ENCODE data around the gene ECT2L.

ECT2L gene

DNA sequence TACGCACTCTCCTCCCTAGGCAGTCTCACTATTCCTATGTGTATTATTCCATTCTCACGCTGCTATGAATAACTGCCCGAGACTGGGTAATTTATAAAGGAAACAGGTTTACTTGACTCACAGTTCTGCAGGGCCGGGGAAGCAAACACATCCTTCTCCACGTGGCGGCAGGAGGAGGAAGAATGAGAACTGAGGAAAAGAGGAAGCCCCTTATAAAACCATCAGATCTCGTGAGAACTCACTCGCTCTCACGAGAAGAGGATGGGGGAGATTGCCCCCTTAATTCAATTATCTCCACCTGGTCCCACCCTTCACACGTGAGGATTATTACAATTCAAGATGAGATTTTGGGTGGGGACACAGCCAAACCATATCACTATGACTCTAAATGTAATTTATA lies 61.9 kb downstream of the ECT2L start:
- no peak for DNase-seq (ENCODE audit: low read depth)

DNA sequence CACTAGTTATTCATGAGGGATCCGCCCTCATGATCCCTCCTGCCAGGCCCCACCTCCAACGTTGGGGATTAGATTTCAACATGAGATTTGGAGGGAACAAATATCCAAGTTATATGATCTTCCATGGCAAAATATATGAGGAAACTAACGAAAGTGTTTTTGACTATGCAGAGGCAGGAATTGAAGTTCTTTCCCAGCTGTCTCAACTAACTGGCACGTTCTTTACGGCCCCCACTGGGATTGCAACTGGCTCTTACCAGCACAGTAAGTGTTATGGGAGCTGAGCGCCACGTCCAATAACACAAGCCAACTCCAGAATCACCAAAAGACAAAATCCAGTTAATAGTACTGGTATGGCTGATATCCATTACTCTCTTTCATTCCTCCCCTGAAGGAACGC lies 66.6 kb downstream of the ECT2L start:
- no peak for DNase-seq (ENCODE audit: low read depth)

DNA sequence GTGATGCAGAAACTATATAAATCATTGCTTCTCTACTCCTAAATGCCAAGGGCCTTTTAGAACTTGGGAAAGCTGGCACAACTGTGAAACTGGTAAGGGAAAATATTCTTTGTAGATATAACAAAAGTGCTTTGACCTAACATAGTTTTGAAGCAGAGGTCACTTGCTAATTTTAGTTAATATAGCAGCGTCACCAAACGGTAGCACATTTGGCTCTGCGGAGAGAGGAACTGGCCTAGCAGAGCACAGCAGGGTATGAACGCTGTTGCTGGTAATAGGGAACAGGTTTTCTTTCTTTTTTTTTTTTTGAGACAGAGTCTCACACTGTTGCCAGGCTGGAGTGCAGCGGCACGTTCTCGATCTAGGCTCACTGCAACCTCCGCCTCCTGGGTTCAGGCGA lies 67.4 kb downstream of the ECT2L start:
- no peak for DNase-seq (ENCODE audit: low read depth)

DNA sequence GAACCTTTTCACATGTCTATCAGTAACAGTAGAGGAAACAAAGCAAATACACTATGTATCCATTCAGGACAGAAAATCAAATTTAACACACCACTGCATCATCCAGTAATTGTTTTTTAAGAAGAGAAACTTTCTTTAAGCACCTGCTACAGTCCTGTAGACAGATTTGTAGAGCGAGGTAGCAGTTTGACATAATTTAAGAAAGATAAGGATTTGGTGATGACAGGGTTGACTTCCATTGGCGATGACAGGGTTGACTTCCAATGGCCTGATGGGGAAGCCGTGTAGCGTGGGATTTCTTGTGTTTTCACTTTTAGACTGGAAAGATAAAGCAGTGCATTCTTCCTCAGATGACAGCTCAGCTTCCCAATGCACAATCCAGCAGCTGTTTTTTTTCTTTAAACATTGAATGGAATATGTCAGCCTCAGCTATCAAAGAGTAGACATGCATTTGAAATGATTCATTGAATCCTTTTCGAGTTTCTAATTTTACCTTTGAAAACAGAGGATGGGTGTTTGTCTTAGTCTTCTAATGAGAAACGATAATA lies 68.5 kb downstream of the ECT2L start:
- no peak for DNase-seq (ENCODE audit: low read depth)

DNA sequence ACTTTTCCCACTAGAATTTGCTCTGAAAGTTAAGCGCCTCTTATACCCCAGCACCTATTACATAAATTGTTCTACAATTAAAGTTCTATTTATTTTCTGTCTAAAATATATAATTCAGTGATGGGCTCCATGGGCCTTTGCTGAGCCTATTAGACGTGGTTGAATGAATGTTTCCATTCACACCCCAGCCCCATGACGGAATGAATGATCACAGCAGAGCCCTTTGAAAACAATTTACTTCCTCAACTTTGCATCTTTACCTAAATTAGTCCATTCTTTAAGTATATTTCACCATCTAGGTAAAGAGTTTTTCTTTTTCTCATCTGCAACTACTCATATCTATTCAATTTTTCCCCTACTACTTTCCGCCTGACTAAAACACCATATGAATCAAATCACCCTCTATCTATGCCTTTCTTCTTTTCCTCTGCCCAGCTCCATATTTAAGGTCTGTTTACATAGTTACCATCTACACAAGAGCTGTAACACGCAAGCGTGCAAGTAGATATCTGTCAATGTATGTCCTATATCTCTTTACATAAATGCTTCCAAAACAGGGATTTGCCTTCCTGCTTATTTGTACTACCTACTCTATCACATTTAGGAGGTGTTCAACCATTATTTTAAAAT lies 69.7 kb downstream of the ECT2L start:
- no peak for DNase-seq (ENCODE audit: low read depth)

DNA sequence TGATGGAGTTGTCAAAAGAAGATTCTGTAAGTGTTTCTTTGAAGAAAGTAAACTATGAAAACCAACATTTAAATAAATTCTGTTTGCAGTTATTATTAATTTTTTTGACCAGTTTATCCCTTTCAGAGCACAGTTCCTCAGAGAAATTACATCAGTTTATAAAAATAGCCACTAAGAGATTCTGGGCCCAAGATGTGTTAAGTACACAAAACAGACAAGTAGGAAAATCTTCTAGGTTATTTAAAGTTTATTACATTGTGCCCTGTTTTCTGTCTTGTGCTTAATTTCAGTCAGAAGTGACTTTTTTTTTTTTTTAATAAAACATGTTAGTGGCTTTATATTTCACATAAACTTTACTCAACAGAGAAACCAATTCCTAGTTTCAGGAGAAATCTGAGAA lies 72.3 kb downstream of the ECT2L start:
- no peak for DNase-seq (ENCODE audit: low read depth)

DNA sequence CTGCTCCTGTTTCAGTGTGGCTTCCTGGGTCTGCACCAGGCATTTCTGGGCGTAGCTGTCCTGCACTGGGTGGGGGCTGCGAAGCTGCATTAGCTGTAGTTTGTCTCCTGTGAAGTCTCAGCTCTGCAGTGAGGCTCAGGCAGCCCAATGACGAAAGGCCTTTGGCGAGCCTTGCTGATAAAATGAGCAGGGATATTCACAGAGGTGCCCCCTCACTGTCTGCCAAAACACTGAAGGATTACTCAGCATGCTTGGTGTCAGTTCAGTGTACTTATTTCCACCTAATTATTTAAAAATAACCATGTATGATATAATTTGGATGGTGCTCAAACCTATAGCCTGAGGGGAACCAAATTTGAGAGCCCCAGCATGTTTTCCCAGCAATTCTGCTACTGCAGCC lies 73.5 kb downstream of the ECT2L start:
- DNase-seq (ENCODE audit: low read depth), result no peak

DNA sequence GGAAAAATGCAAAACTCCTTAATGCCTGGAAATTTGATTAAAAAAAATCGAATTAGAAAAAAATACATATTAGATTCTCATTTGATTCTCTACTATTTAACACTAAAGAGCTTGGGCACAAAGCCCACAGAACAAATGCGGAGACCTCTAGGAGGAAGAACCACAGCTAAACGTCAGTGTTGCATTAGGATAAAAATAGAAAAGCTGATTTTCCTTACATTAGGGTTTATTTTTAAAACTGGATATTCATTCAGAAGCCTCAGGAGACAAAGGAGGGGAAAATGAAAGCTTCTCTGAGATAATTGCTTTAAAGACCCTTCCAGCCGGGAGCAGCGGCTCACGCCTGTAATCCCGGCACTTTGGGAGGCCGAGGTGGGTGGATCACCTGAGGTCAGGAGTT lies 77.3 kb downstream of the ECT2L start:
- no peak for DNase-seq (ENCODE audit: low read depth)

DNA sequence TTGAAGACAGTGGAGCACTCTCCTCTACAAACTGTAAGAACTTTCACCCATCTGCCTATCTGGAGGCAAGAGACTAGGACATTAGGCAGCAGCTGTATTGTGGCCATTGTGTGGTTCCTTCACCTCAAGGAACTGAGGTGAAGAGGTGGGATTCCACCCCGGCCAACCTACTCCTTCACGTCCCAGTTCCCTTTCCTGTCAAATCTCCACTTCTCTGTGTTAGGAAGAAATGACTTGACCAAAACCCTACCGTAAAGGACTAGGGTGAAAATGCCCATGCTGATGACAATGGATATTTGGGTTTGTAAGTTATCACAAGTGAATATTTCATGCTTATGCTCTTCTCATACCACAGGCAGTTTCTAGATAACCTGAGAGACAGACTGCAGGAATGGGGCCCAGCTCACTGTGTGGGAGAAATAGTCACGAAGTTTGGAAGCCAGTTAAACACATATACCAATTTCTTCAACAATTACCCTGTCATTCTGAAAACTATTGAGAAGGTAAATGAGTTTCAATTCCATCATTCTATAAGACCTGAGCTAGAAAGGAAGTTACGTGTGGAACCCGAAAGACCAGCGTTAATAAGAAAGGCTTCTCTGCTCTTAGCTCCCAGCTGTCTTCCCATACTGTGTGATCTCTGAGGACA lies 86.6 kb downstream of the ECT2L start:
- no peak for DNase-seq (ENCODE audit: low read depth)

DNA sequence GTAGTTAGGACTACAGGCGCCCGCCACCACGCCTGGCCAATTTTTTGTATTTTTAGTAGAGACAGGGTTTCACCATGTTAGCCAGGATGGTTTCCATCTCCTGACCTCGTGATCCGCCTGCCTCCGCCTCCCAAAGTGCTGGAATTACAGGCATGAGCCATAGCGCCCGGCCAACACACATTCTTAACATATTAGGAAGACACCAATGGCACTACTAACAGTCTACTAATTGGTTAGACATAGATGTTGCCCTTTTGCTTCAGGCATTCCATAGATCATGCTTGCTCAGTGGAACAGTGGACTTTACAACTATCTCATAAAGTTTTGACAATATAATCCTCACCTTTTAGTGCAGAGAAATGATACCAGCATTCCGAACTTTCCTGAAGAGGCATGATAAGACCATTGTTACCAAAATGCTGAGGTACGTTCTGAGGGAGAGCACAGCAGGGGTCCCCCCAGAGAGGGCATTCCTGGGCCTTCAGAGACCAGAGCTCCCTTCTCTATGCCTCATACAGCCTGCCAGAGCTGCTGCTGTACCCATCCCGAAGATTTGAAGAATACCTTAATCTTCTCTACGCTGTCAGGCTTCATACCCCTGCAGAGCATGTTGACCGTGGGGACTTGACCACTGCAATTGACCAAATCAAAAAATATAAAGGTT lies 89.4 kb downstream of the ECT2L start:
- DNase-seq (ENCODE audit: low read depth), result no peak

DNA sequence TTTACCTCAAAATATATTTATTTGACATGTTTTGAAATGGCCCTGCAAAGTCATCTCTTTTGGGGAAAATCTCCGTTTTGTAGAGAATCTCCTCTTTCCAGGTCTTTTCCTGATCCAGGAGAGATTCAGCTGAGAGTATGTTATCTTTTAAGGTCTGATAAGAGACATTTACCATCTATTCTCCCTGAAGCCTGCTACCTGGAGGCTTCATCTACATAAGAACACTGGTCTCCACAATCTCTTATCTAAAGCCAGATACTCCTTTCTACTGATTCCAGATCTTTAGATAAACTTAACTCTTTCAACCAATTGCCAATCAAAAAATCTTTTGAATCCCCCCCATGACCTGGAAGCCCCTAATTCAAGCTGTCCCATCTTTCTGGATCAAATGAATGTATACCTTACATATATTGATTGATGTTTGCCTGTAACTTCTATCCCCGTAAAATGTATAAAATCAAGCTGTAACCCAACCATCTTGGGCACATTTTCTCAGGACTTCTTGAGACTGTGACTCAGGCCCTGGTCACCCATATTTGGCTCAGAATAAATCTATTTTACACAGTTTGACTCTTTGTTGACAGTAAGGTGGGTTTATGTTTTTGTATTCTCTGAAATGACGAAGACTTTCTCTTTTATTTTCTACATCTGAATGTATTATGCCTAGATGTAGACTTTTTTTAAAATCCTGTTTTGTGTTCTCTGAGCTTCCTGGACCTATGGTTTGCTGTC lies 95.5 kb downstream of the ECT2L start:
- no peak for DNase-seq (ENCODE audit: low read depth)

DNA sequence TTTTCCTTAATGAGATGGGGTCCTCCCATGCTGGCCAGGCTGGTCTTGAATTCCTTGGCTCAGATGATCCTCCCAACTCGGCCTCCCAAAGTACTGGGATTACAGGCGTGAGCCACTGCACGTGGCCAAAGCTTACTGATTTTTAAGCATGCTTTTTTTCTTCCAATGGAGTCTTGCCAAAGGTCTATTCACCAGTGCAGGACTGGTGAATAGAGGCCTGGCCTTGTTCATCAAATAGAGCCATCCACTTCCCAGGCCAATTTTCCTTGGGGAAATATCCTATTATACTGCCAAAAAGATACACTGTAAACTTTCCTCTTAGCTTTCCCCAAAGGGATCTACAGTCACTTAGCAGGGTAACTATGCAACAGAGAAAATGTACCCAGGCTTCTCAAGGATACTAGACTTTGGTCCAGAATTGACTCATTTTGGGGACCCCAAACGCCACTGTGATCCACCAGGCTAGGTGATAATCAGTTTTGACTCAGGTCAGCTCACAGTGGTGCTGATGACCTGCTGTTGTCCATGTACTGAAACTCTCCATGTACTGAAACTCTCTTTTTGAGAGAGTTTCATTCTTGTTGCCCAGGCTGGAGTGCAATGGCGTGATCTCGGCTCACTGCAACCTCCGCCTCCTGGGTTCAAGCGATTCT lies 100.3 kb downstream of the ECT2L start:
- DNase-seq (ENCODE audit: low read depth), result no peak

DNA sequence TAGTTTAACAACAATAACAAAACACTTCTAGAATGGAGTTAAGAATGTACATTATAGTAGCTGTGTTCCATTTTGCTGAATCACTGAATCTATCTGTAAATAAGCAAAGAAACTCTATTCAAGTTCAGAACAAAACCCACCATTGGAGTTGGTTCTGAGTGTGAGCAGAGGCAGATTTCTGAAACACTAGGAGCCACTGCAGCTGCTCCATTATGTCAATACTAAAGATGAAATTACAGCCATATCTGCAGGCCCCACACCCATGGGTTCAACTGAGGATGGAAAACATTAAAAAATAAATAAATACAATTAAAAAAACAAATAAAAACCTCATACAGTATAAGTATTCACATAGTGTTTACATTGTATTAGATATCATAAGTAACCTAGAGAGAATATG lies 101.1 kb downstream of the ECT2L start:
- no peak for DNase-seq (ENCODE audit: low read depth)

DNA sequence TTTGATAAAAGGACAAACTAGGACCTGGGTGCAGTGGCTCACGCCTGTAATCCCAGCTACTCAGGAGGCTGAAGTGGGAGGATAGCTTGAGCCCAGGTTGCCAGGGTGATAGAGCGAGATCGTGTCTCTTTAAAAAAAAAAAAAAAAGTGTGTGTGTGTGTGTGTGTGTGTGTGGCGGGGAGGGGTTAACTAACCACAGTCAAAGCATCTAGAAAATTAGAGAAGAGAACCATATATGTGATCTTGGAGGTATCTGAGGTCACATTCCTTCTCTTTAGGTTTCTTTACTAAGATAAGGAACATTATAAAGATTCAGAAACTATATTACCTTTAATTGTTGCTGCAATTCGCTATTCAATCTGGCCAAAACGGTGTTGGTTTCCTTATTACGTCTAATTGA lies 111.3 kb downstream of the ECT2L start:
- DNase-seq (ENCODE audit: low read depth), result no peak

DNA sequence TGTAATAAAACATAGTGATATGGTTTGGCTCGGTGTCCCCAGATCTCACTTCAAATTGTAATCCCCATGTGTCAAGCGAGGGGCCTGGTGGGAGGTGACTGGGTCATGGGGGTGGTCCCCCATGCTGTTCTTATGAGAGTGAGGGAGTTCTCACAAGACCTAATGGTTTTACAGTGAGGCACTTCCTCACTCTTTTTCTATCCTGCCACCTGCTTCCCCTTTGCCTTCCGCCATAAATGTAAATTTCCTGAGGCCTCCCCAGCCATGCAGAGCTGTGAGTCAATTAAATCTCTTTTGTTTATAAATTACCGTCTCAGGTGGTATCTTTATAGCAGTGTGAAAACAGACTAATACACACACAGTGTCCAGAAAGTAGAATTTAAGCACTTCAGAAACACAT lies 113.6 kb downstream of the ECT2L start:
- no peak for DNase-seq (ENCODE audit: low read depth)

DNA sequence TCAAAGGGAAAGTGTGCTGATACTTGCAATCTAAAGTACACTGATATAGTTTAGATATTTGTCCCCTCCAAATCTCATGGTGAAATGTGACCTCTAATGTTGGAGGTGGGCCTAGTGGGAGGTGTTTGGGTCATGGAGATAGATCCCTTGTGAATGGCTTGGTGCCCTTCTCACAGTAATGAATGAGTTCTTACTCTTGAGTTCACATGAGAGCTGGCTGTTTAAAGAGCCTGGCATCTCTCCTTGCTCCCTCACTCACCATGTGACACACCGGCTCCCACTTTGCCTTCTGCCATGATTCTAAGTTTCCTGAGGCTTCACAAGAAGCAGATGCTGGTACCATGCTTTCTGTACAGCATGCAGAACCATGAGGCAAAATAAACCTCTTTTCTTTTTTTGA lies 114.1 kb downstream of the ECT2L start:
- no peak for DNase-seq (ENCODE audit: low read depth)

DNA sequence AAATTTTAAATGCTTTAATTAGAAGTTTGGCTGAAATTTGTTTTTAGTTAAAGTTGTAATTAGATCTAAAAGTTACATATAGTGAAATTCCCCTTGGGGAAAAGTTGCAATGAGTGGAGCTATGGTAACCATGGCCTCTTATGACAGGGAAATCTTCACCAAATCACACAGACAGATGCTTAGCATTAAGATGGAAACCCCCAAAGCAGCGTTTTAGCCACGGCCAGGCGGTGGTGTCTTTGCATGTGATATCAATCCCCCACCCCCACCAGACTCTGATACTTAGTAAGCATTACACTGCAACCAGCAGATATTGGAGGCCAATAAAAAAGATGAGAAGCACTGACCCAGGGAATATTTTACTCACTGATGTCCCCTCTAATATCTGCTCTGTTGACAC lies 116.4 kb downstream of the ECT2L start:
- no peak for DNase-seq (ENCODE audit: low read depth)

DNA sequence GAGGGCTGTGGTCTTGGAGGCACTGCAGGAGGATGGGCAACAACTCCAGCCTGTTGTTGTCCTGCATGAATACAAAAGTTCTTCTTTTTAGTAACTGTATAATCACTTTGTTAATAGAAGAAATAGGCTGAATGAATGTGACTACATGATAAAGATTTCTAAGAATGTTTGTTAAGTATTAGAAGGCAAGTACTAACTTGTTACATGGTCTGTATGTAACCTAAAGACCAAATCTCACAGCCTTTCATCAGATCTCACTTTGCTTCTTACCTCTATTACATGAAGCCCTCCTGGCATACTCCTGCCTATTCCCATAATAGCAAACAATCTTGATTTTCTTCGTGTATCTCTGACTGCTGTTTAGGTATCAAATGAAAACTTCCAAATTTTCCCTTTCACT lies 118.8 kb downstream of the ECT2L start:
- DNase-seq (ENCODE audit: low read depth), result no peak

DNA sequence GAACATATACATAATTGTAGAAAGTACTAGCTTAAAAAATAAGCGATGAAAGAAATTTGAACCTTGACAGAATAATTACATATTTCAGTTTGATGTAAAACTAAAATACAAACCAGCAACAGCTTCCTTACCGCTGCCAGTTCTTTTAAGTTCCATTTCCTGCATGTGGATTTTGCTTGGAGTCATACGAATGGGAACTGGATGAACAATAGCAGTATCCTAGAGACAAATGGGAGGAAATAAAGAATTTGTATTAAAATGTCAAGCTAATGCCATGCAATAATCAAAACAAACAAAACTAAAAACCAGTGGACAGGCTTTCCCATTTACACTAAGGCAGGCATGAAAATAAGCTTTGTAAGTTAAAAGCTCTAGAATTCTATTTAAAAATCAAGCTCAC lies 125.0 kb downstream of the ECT2L start:
- no peak for DNase-seq (ENCODE audit: low read depth)

DNA sequence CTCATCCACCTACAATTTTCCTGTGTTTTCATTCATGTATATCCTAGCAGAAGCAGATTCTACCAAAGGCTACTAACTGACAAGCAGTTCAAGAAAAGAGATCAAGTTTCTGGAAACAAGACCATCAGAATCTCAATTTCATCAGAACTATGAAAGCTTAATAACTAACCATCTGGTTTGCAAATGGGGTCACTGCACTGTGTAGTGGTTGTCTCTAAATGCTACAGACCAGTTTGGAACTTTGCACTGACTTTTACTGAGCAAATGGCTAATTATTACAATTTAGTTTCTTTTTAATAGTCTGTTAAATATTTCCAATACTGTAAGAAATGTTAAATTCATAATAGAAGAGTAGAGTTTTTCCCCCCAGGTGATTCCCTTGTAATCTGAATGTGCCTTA lies 127.7 kb downstream of the ECT2L start:
- no peak for DNase-seq (ENCODE audit: low read depth)

DNA sequence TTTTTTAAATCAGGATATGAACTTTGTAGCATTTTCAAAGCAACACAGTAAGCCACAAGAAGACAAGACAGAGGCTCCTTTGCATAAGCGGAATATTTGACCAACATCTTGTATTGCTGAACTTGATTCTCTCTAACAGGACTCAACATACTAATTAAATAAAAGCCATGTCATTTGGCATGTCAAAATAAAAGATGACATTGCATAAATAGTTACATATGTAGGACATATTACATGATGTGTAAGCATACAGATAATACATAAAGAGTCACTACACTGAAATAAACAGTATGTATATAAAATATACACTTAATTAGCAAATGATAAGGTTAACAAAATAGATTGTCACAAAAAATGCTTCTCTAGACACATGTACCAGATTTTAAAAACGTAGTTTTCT lies 129.9 kb downstream of the ECT2L start:
- no peak for DNase-seq (ENCODE audit: low read depth)

DNA sequence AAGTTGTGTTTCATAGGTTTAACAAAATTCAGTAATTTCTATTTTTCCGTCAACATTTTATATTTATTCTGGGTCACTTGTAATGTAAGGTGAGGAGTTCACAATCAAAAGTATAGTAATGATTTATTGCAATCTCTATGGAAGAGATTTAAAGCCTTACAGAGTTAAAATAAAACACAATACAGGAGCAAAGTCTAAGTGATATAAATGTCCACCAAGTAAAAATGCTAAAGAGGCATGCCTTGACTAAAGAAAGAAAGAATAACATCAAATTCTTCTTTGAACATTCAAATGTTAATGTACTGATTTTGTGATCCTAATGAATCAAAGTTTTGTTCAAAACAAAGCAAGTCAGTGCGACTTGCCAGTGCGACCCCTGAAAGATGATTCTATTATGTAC lies 130.7 kb downstream of the ECT2L start:
- DNase-seq (ENCODE audit: low read depth), result no peak
